ENCODE data around the gene MASP2. TPM values are rescaled to one million over a fixed set of nuclear protein-coding genes. Genes with fewer than 3 reads are reported as not detected.

Gene MASP2
- total and polyA plus RNA-seq, 9 of the 15 experiments (the other 6 are each of a cell fraction or from before 2014, with no cell fraction given) = 0.01 to 0.23 (median 0.06) TPM; not detected in 3

DNA sequence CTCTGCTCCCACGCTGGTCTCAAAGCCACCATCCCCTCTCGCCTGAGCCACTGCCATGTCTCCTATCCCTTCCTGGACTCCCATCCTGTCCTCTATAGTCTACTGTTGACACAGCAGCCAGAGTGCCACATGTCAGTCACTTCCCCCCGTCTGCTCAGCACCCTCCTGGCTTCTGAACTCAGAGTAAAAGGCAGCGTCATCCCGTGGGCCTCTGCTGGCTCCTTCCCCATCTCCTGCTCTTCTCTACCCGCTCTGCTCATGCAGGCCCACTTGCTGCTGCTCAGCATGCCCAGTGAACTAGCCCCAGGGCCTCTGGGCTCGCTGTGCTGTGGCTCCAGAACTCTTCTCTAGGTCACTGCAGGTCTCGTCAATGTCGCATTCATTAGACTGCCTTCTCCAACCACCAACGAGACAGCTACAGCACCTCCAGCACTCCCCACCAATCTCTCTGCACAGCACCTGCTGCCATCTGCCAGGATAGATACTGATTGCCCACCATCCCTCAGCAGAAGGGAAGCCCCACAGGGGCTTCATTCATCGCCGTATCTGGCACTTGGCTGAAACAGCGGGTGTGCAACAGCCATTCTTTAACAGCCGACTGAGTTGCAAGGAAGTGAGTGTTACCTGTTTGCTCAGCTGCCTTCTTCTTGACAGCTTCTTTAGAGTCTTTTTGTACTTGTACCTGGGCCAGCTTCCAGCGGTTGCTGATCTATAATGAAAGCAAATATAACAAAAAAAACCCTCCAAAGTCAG is 24.6 kb upstream of the MASP2 start:
- H3K4me3 ChIP-seq = no peak overlapping the region
- ChIA-PET CTCF (ENCODE audit: low intra/inter-chr PET ratio) (no interaction called here), POLR2A (interaction anchor here (1.1 to 1.9 kb wide), 3 partner anchors 10 to 41 kb away, joined by 3 to 8 read pairs (median 5); no protein-coding TSS in a partner anchor)
- no peak overlapping the region for H3K4me2 ChIP-seq (ENCODE audit: insufficient read depth, low read length)
- no peaks in the 10 kb centered on the region for H4K20me1 ChIP-seq (replicated peaks; ENCODE audit: control insufficient read depth, insufficient read depth, low read length)
- DNase-seq (ENCODE audit: extremely low read depth in 1 of 4, low spot score in 3 of 4) (no peak), ATAC-seq (no peak), FAIRE-seq (no peak)
- peaks cover 93% of the 10 kb centered on the region for H3K36me3 ChIP-seq (ENCODE audit: control insufficient read depth, insufficient read depth, low read length)
- H3K9me1 ChIP-seq (ENCODE audit: control insufficient read depth, insufficient read depth, low read length) = no peaks in the 10 kb centered on the region
- no peak overlapping the region for H2AFZ ChIP-seq (ENCODE audit: low read depth, low read length)
- H3K27ac ChIP-seq (ENCODE audit: extremely low read depth, low read depth, low read length) = no peak overlapping the region
- H3K79me2 ChIP-seq (ENCODE audit: control insufficient read depth, insufficient read depth, low read length) = no peaks in the 10 kb centered on the region
- TF ChIP-seq KLF10 (CRISPR knock-in tag; IDR thresholded peaks at IDR 0.05) = no peak
- 0 out of 2 replicates have a peak, but pooled peaks have one; percentile 44 for TF ChIP-seq POLR2A (conservative IDR thresholded peaks at IDR 0.05)
- H3K4me1 ChIP-seq (replicated peaks in 1 of 2; ENCODE audit: control insufficient read depth in 2 of 2, insufficient read depth in 2 of 2, low read length in 2 of 2) = no peaks in the 10 kb centered on the region
- BruUV-seq (replicated peaks) = no TSS peak
- H3K9ac ChIP-seq (ENCODE audit: insufficient read depth in 1 of 2, low read depth in 2 of 2, low read length in 2 of 2) = no peak overlapping the region
- no peaks in the 10 kb centered on the region for H3K9me3 ChIP-seq (replicated peaks; ENCODE audit: control insufficient read depth, insufficient read depth, low read depth, low read length)
- intact Hi-C loops (cut with micrococcal nuclease) (no loop called here), in situ Hi-C loops (cut with MboI) (no loop called here)
- WGBS (ENCODE audit: insufficient coverage, low coverage, missing lambda C conversion rate) = 86% methylated on average over 15 of the region's 15 CpGs
- no peaks in the 10 kb centered on the region for H3K27me3 ChIP-seq (ENCODE audit: control insufficient read depth in 2 of 2, insufficient read depth in 2 of 2, low read length in 2 of 2)

DNA sequence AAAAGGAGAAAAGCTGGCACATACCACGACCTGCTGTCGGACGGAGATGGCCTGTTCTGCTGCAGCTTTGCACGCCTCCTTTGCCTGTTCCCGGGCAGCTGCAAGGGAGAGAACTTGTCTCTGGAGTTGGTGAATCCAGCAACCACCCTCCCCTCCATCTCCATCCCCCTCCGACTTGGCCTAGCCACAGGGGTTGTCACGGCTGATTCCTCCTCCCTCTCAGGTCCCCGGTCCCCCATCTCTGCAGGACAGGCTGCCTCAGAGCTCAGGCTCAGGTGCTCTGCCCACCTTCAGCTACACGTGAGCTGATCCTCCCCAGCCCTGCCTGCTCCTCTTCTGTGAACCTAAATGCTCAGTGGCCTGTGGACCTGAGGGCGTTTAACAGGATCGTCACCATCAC is 23.8 kb upstream of the MASP2 start:
- H4K20me1 ChIP-seq (replicated peaks; ENCODE audit: control insufficient read depth, insufficient read depth, low read length) = no peaks in the 10 kb centered on the region
- ATAC-seq (no peak), FAIRE-seq (no peak), DNase-seq (ENCODE audit: extremely low read depth in 1 of 4, low spot score in 3 of 4) (no peak)
- no peak overlapping the region for H2AFZ ChIP-seq (ENCODE audit: low read depth, low read length)
- intact Hi-C loops (cut with micrococcal nuclease) (no loop called here), in situ Hi-C loops (cut with MboI) (no loop called here)
- no peaks in the 10 kb centered on the region for H3K9me3 ChIP-seq (replicated peaks; ENCODE audit: control insufficient read depth, insufficient read depth, low read depth, low read length)
- H3K9me1 ChIP-seq (ENCODE audit: control insufficient read depth, insufficient read depth, low read length) = no peaks in the 10 kb centered on the region
- no peak overlapping the region for H3K4me2 ChIP-seq (ENCODE audit: insufficient read depth, low read length)
- H3K79me2 ChIP-seq (ENCODE audit: control insufficient read depth, insufficient read depth, low read length) = no peaks in the 10 kb centered on the region
- peak overlapping the region in 1 of 2 experiments; percentile 74; a peak in 1 of 4 replicates for H3K9ac ChIP-seq (ENCODE audit: insufficient read depth in 1 of 2, low read depth in 2 of 2, low read length in 2 of 2)
- POLR2A ChIA-PET = interaction anchor here (1.1 to 1.9 kb wide), 3 partner anchors 9 to 41 kb away, joined by 3 to 8 read pairs (median 5); no protein-coding TSS in a partner anchor
- peaks cover 92% of the 10 kb centered on the region for H3K36me3 ChIP-seq (ENCODE audit: control insufficient read depth, insufficient read depth, low read length)
- TF ChIP-seq SMAD2 (IDR thresholded peaks at IDR 0.05; ENCODE audit: low read depth, low read length) = no peak
- TF ChIP-seq RBFOX2 (IDR thresholded peaks at IDR 0.05; ENCODE audit: low read depth, low read length) = peak; percentile 30; the same call in 1 of the 2 replicates
- peak; percentile 11; the same call in 1 of the 2 replicates for TF ChIP-seq POLR2G (IDR thresholded peaks at IDR 0.05; ENCODE audit: low read depth, low read length)
- no peak for TF ChIP-seq ZNF695 (CRISPR knock-in tag; IDR thresholded peaks at IDR 0.05)
- TF ChIP-seq KDM2B (CRISPR knock-in tag; IDR thresholded peaks at IDR 0.05) = no peak
- TF ChIP-seq, protein P1, sequence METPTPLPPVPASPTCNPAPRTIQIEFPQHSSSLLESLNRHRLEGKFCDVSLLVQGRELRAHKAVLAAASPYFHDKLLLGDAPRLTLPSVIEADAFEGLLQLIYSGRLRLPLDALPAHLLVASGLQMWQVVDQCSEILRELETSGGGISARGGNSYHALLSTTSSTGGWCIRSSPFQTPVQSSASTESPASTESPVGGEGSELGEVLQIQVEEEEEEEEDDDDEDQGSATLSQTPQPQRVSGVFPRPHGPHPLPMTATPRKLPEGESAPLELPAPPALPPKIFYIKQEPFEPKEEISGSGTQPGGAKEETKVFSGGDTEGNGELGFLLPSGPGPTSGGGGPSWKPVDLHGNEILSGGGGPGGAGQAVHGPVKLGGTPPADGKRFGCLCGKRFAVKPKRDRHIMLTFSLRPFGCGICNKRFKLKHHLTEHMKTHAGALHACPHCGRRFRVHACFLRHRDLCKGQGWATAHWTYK (CRISPR knock-in tag; IDR thresholded peaks at IDR 0.05) = no peak
- CTCF ChIA-PET (ENCODE audit: low intra/inter-chr PET ratio) = no interaction called here
- H3K27me3 ChIP-seq (ENCODE audit: control insufficient read depth in 2 of 2, insufficient read depth in 2 of 2, low read length in 2 of 2) = no peaks in the 10 kb centered on the region
- H3K4me3 ChIP-seq = no peak overlapping the region
- no peak overlapping the region for H3K27ac ChIP-seq (ENCODE audit: extremely low read depth, low read depth, low read length)
- BruUV-seq (replicated peaks) = TSS peak; percentile 30
- no peaks in the 10 kb centered on the region for H3K4me1 ChIP-seq (replicated peaks in 1 of 2; ENCODE audit: control insufficient read depth in 2 of 2, insufficient read depth in 2 of 2, low read length in 2 of 2)
- WGBS (ENCODE audit: insufficient coverage, low coverage, missing lambda C conversion rate) = 90% methylated on average over 11 of the region's 11 CpGs
